Measurements from ENCODE around the gene ANO10.
"Not testable (repeated sequence)": the region's sequence is repeated elsewhere in the genome, so short reads cannot be mapped to it uniquely, and the experiment has no call there.

- TF ChIP-seq CTCF, POLR2A (IDR thresholded peaks at IDR 0.05): not testable (repeated sequence)
These were observed 21.9 kb downstream of the ANO10 start for GRCh38 chr3:43599959-43600358.

All from uterus (tissue), 2 donors.